Measurements from ENCODE around the gene DENND4A.

Gene DENND4A

DNA sequence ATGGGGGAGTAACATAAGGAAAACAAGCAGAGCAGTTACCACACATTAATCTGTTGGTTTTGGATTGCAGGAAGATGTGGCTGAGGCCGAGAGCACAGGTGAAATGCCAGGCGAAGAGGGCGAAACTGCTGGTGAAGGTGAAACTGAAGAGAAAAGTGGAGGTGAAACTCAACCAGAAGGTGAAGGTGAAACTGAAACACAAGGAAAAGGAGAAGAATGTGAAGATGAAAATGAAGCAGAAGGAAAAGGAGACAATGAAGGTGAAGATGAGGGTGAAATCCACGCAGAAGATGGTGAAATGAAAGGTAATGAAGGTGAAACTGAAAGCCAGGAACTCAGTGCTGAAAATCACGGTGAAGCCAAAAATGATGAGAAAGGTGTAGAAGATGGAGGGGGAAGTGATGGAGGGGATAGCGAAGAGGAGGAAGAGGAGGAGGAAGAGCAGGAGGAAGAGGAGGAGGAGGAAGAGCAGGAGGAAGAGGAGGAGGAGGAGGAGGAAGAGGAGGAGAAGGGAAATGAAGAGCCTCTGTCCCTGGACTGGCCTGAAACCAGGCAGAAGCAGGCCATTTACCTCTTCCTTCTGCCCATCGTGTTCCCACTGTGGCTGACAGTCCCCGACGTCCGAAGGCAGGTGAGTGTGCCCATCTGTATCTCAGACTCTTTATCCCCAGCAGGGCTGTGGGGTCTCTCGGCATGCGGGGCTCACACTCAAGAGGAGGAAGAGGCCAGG lies 141.6 kb downstream of the DENND4A start:
- TF ChIP-seq, protein P1, sequence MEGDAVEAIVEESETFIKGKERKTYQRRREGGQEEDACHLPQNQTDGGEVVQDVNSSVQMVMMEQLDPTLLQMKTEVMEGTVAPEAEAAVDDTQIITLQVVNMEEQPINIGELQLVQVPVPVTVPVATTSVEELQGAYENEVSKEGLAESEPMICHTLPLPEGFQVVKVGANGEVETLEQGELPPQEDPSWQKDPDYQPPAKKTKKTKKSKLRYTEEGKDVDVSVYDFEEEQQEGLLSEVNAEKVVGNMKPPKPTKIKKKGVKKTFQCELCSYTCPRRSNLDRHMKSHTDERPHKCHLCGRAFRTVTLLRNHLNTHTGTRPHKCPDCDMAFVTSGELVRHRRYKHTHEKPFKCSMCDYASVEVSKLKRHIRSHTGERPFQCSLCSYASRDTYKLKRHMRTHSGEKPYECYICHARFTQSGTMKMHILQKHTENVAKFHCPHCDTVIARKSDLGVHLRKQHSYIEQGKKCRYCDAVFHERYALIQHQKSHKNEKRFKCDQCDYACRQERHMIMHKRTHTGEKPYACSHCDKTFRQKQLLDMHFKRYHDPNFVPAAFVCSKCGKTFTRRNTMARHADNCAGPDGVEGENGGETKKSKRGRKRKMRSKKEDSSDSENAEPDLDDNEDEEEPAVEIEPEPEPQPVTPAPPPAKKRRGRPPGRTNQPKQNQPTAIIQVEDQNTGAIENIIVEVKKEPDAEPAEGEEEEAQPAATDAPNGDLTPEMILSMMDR (IDR thresholded peaks at IDR 0.05; ENCODE audit: low read depth, low read length, missing control alignments), result no peak
- no peak for DNase-seq (ENCODE audit: low read depth)

DNA sequence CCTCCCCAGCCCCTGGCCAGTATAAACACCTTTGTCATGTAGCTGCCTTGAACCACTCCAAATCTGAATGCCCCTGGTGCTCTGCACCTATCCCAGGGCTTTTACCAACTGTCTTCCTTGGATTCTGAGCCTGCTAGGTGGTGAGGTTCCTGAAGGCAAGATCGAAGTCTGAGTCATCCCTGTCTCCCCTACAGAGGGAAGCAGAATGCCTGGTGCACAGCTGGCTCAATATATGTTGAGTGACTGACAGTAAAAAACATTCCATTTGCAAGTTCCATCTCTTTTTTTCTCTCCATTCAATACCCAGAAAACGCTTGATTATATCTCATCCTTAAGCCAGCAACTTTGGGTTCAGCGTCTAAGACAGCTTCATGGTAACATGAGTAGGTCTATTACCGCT lies 145.6 kb downstream of the DENND4A start:
- TF ChIP-seq, protein P1 (IDR thresholded peaks at IDR 0.05; ENCODE audit: low read depth, low read length, missing control alignments), result no peak
- DNase-seq (ENCODE audit: low read depth), result no peak
- no peak overlapping the region for H3K4me3 ChIP-seq (ENCODE audit: low read depth, low read length)

More for the DNA sequence above, 141.6 kb downstream of the DENND4A start:
- no peak overlapping the region for H3K4me3 ChIP-seq (ENCODE audit: low read depth, low read length)

DNA sequence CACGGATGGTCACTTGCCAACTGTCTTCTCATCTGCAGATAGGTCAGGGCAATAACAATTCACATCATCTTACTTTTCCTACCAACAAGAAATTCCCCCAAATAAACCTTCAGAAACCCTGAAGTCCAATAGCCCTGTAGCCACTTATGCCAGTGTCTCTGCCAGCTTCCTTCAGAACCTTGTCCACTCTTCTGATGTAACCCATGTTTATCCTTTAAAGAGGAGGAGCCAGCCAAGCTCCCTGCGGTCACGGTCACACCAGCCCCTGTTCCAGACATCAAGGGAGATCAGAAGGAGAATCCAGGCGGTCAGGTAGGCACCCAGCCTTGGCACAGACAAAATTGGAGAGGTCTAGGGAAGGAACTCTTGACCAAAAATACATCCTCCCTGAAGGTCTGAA lies 146.7 kb downstream of the DENND4A start:
- no peak overlapping the region for H3K4me3 ChIP-seq (ENCODE audit: low read depth, low read length)
- no peak for DNase-seq (ENCODE audit: low read depth)
- TF ChIP-seq, protein P1 (IDR thresholded peaks at IDR 0.05; ENCODE audit: low read depth, low read length, missing control alignments), result no peak

DNA sequence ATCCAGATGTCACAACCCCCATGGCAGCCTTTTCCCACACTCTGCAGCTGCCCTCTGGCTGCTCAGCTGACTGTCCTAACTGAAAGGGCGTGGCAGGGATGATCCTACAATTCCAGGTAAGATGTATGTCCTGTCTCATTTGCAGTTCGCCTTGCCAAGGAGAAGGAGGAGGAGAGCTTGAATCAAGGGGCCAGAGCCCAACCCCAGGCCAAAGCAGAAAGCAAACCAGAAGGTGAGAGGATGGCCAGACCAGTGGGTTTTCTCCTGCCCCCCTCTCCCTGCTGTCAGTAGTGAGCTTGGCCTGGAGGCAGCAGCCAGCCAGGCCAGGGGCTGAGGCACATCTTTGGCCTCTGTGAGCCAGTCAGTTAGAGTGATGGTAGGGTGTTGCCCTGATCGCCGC lies 147.8 kb downstream of the DENND4A start:
- TF ChIP-seq, protein P1 (IDR thresholded peaks at IDR 0.05; ENCODE audit: low read depth, low read length, missing control alignments), result no peak
- no peak overlapping the region for H3K4me3 ChIP-seq (ENCODE audit: low read depth, low read length)
- DNase-seq (ENCODE audit: low read depth), result no peak

DNA sequence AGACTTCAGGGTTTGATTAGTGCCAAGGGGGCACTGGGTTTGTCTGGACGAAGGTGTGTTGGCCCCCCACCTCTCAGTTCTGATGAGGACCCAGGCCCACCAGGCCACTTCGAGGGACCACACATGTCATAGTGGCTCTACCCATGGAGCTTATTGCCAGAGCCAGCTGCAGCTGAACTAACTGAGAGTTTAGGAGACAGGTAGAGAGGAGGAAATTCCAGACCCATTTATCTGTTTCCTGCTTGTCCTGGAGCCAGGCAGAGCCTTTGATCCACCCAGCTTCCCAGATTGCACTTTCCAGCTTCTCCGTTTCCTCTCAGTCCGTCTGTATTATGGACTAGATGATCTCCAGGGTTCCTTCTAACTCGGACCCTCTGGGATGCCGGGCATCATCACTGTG lies 149.5 kb downstream of the DENND4A start:
- no peak overlapping the region for H3K4me3 ChIP-seq (ENCODE audit: low read depth, low read length)
- TF ChIP-seq, protein P1 (IDR thresholded peaks at IDR 0.05; ENCODE audit: low read depth, low read length, missing control alignments), result no peak
- no peak for DNase-seq (ENCODE audit: low read depth)

DNA sequence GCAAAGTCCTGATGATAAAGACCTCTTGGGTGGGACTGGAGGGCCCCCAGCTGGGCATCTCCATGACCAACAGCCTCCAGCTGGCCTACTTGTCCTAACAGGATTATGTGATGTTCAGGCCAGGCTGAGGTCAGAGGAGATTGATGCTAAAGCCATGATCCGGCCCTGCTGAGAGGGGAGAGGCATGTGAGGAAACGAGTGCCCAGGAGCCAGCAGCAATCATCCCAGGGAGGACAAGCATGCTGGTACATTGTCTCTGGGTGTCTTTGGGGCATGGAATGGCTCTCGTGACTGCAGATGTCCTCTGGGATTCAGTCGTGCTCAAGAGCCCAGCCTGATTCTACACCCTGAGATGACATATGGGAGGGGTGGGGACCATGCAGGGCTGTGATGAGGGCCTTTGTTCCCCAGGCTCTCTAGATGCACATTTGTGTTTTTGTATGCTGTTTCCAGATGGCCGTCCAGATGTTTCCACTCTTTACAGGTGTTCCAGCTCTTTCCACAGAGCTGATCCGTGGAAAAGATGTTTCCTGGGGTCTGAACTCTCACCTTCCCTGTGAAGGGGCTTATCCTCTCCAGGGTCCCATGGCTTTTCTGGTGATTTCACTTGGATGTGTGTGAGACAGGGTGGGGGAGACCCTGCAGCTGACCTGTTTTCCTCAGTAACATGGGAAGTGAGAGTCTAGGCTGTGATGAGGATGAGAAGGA lies 150.2 kb downstream of the DENND4A start:
- DNase-seq (ENCODE audit: low read depth), result no peak
- H3K4me3 ChIP-seq (ENCODE audit: low read depth, low read length), result no peak overlapping the region
- TF ChIP-seq, protein P1 (IDR thresholded peaks at IDR 0.05; ENCODE audit: low read depth, low read length, missing control alignments), result no peak
